GM23248 (cell line): Measurements from ENCODE around the gene LRRN4CL. TPM values are rescaled to one million over a fixed set of nuclear protein-coding genes. Genes with fewer than 3 reads are reported as not detected.

Source experiments
- DNase-seq: peaks from one replicate; pipeline ENCODE4 v3.0.0-alpha.2; 2015
- H2AFZ ChIP-seq: fragments of 200-600 bp; sonication (generic); 2 replicates; pipeline ENCODE4 v1.6.1; 2016; ENCODE audit warnings: antibody characterized with exemption
- H3F3A ChIP-seq: fragments of 200-600 bp; sonication (generic); 2 replicates; pipeline ENCODE4 v1.6.1; 2016; ENCODE audit warnings: mild to moderate bottlenecking, antibody characterized with exemption, mixed run types; ENCODE audit not compliant: insufficient read depth
- H3K27ac ChIP-seq: fragments of 200-600 bp; sonication (generic); 2 replicates; pipeline ENCODE4 v1.5.1; 2016; ENCODE audit warnings: mild to moderate bottlenecking
- H3K27me3 ChIP-seq: fragments of 200-600 bp; sonication (generic); replicated peaks from 2 replicates; pipeline ENCODE4 v1.6.1; 2016; ENCODE audit warnings: mild to moderate bottlenecking; ENCODE audit not compliant: insufficient read depth
- H3K36me3 ChIP-seq: fragments of 200-600 bp; sonication (generic); 2 replicates; pipeline ENCODE4 v1.6.1; 2016; ENCODE audit warnings: low read depth, mild to moderate bottlenecking
- H3K4me1 ChIP-seq: fragments of 200-600 bp; sonication (generic); 2 replicates; pipeline ENCODE4 v1.6.1; 2016; ENCODE audit warnings: mild to moderate bottlenecking; ENCODE audit not compliant: insufficient read depth
- H3K4me2 ChIP-seq: fragments of 200-600 bp; sonication (generic); one replicate; pipeline ENCODE4 v1.6.1; 2016; ENCODE audit warnings: mild to moderate bottlenecking; ENCODE audit not compliant: unreplicated experiment
- H3K4me3 ChIP-seq: fragments of 200-600 bp; sonication (generic); 2 replicates; pipeline ENCODE4 v1.5.1; 2016; ENCODE audit warnings: mild to moderate bottlenecking
- H3K79me2 ChIP-seq: fragments of 200-600 bp; sonication (generic); 2 replicates; pipeline ENCODE4 v1.6.1; 2016; ENCODE audit warnings: mild to moderate bottlenecking; ENCODE audit not compliant: insufficient read depth
- H3K9ac ChIP-seq: fragments of 200-600 bp; sonication (generic); 2 replicates; pipeline ENCODE4 v1.6.1; 2016; ENCODE audit warnings: mild to moderate bottlenecking
- H3K9me2 ChIP-seq: fragments of 200-600 bp; sonication (generic); 2 replicates; pipeline ENCODE4 v1.6.1; 2016; ENCODE audit warnings: mixed run types, mild to moderate bottlenecking, moderate library complexity; ENCODE audit not compliant: insufficient read depth
- H3K9me3 ChIP-seq: fragments of 200-600 bp; sonication (generic); one replicate; pipeline ENCODE4 v1.6.1; 2017; ENCODE audit warnings: low read depth
- H4K20me1 ChIP-seq: fragments of 200-600 bp; sonication (generic); 2 replicates; pipeline ENCODE4 v1.6.0; 2016; ENCODE audit not compliant: insufficient read depth
- EZH2 ChIP-seq: fragments of 200-600 bp; sonication (generic); IDR thresholded peaks from 2 replicates; pipeline ENCODE4 v1.6.1; 2018; ENCODE audit warnings: antibody characterized with exemption, mild to moderate bottlenecking; ENCODE audit not compliant: insufficient read depth, poor library complexity, severe bottlenecking
- EZH2phosphoT487 ChIP-seq: fragments of 200-600 bp; sonication (generic); IDR thresholded peaks from 2 replicates; pipeline ENCODE4 v1.6.1; 2018; ENCODE audit warnings: antibody characterized with exemption, moderate library complexity, mild to moderate bottlenecking, low read depth; ENCODE audit not compliant: insufficient read depth
- WGBS, 2 experiments: methylation state at CpG; one replicate each; pipeline ENCODE4 v1.1.6; 2015 to 2017; ENCODE audit warnings: low lambda C conversion rate in 2 of 2, low coverage in 1 of 2; ENCODE audit errors: missing lambda C conversion rate in 2 of 2; 5-methylcytosine and 5-hydroxymethylcytosine counted together
- in situ Hi-C: fragments of 300-500 bp; cut with MboI; formaldehyde crosslinking; loops from 2 replicates; pipeline ENCODE4 v1.15.0; 2020
- polyA plus RNA-seq: library from polyadenylated mRNA; unstranded; fragments of >200 nt; fragmentation: Nextera tagmentation; extraction: Ambion mirVana; gene quantifications from 2 replicates; pipeline ENCODE4 v1.2.1, GENCODE V29; 2016
- total RNA-seq: library from RNA; depleted of rRNA; stranded (reverse); fragments of >200 nt; shearing (Covaris generic); gene quantifications from 2 replicates; pipeline ENCODE4 v1.2.3, GENCODE V29; 2014

The LRRN4CL gene
- total and polyA plus RNA-seq, 2 experiments from 2014 or later: 2.3 to 6.9 TPM

- H3K9me3 ChIP-seq: no peaks in the 10 kb centered on the region
- H3K4me3 ChIP-seq: no peak overlapping the region
- no peak overlapping the region for H3K9ac ChIP-seq
- H3K79me2 ChIP-seq: peaks cover 53% of the 10 kb centered on the region
- no peak overlapping the region for H3K4me2 ChIP-seq
- H2AFZ ChIP-seq: no peak overlapping the region
- TF ChIP-seq EZH2phosphoT487: no peak
- TF ChIP-seq EZH2: no peak
- H3K9me2 ChIP-seq: no peaks in the 10 kb centered on the region
- peaks cover 9% of the 10 kb centered on the region for H3K4me1 ChIP-seq
- 94 to 98% methylated on average over 2 of the region's 2 CpGs for WGBS, 2 experiments
- no peak for DNase-seq
- H3K27ac ChIP-seq: peak overlapping the region; percentile 18; the same call in 1 of the 2 replicates
- no peaks in the 10 kb centered on the region for H4K20me1 ChIP-seq
- in situ Hi-C loops: no loop called here
- peaks cover 75% of the 10 kb centered on the region for H3F3A ChIP-seq
- H3K27me3 ChIP-seq: no peaks in the 10 kb centered on the region
- H3K36me3 ChIP-seq: peaks cover 60% of the 10 kb centered on the region
These were observed 24.0 kb upstream of the LRRN4CL start for GRCh38 chr11:62713343-62713742.

DNA sequence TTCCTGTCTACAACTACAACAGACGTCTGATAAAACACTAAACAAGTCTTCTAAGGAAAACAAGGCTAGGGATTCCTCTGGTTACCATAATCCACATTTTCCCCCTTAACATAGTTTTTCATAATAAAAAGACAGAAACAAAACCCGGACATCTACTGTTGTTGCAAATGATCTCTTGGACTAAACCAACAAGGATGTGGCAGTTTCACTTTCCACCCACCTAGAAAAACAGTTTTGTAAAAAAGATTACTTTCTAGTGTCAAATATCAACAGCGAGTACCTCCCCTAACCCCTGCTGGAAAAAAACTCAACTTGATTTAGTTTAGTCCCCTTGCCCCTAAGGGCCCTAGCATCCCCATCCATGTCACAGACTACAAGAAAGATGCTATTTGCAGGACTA is 23.5 kb upstream of the LRRN4CL start:
- Histone ChIP-seq H3K4me2 (no peak overlapping the region), H3K4me3 (no peak overlapping the region)
- no peak for TF ChIP-seq EZH2
- no peak for TF ChIP-seq EZH2phosphoT487

GRCh38 chr11:62712276-62712812 is 23.0 kb upstream of the LRRN4CL start:
- H3K4me3 ChIP-seq: no peak overlapping the region
- no peak overlapping the region for H2AFZ ChIP-seq
- H3K4me1 ChIP-seq: peaks cover 9% of the 10 kb centered on the region
- 75 to 77% methylated on average over 6 of the region's 6 CpGs for WGBS, 2 experiments
- no peak for TF ChIP-seq EZH2
- no peak for TF ChIP-seq EZH2phosphoT487
- in situ Hi-C loops: no loop called here
- peaks cover 43% of the 10 kb centered on the region for H3K79me2 ChIP-seq
- no peaks in the 10 kb centered on the region for H3K9me3 ChIP-seq
- no peak overlapping the region for H3K4me2 ChIP-seq
- H3F3A ChIP-seq: peaks cover 65% of the 10 kb centered on the region
- no peaks in the 10 kb centered on the region for H4K20me1 ChIP-seq
- DNase-seq: no peak
- H3K27ac ChIP-seq: peak overlapping the region; percentile 18; the same call in 1 of the 2 replicates
- no peaks in the 10 kb centered on the region for H3K27me3 ChIP-seq
- H3K36me3 ChIP-seq: peaks cover 50% of the 10 kb centered on the region
- no peak overlapping the region for H3K9ac ChIP-seq
- H3K9me2 ChIP-seq: no peaks in the 10 kb centered on the region

More for the DNA sequence above, 23.5 kb upstream of the LRRN4CL start:
- no peak for DNase-seq
- H3K9me2 ChIP-seq: no peaks in the 10 kb centered on the region
- H3K9me3 ChIP-seq: no peaks in the 10 kb centered on the region
- no peak overlapping the region for H2AFZ ChIP-seq
- in situ Hi-C loops: no loop called here
- H3K9ac ChIP-seq: no peak overlapping the region
- no peaks in the 10 kb centered on the region for H3K27me3 ChIP-seq
- peaks cover 70% of the 10 kb centered on the region for H3F3A ChIP-seq
- peaks cover 48% of the 10 kb centered on the region for H3K79me2 ChIP-seq
- H3K27ac ChIP-seq: peak overlapping the region; percentile 18; the same call in 1 of the 2 replicates
- no peaks in the 10 kb centered on the region for H4K20me1 ChIP-seq
- WGBS, 2 experiments: 86 to 91% methylated on average over 3 of the region's 3 CpGs
- peaks cover 9% of the 10 kb centered on the region for H3K4me1 ChIP-seq
- H3K36me3 ChIP-seq: peaks cover 55% of the 10 kb centered on the region

- no peaks in the 10 kb centered on the region for H4K20me1 ChIP-seq
- no peaks in the 10 kb centered on the region for H3K27me3 ChIP-seq
- peak overlapping the region; percentile 85 for H2AFZ ChIP-seq
- peak overlapping the region; percentile 85 for H3K4me3 ChIP-seq
- peaks cover 27% of the 10 kb centered on the region; the same call in 1 of the 2 replicates for H3K36me3 ChIP-seq
- peak overlapping the region; percentile 90 for H3K9ac ChIP-seq
- peaks cover 24% of the 10 kb centered on the region for H3K79me2 ChIP-seq
- peak overlapping the region; percentile 94 for H3K27ac ChIP-seq
- DNase-seq: peak; percentile 77
- in situ Hi-C loops: no loop called here
- 49 to 55% methylated on average over 7 of the region's 7 CpGs for WGBS, 2 experiments
- H3K9me2 ChIP-seq: no peaks in the 10 kb centered on the region
- no peak for TF ChIP-seq EZH2phosphoT487
- TF ChIP-seq EZH2: no peak
- H3K4me1 ChIP-seq: peaks cover 21% of the 10 kb centered on the region
- H3K9me3 ChIP-seq: no peaks in the 10 kb centered on the region
- H3K4me2 ChIP-seq: peak overlapping the region; percentile 96
- H3F3A ChIP-seq: peaks cover 54% of the 10 kb centered on the region
These were observed 20.6 kb upstream of the LRRN4CL start for GRCh38 chr11:62710001-62710345.
